HepG2 (cell line): ENCODE measurements around the gene CDK10. TPM values are rescaled to one million over a fixed set of nuclear protein-coding genes. Genes with fewer than 3 reads are reported as not detected.

Experiments used
- AHR ChIP-seq: IDR thresholded peaks from 2 replicates; pipeline ENCODE4 v1.6.1; 2018; ENCODE audit warnings: missing genetic modification reagents, missing compliant biosample characterization
- ARNT2 ChIP-seq: sonication (generic); formaldehyde crosslinking; IDR thresholded peaks from 2 replicates; pipeline ENCODE4 v1.8.0; 2022; ENCODE audit warnings: mild to moderate bottlenecking, low read depth, missing genetic modification reagents, moderate library complexity
- BRF2 ChIP-seq: sonication (generic); formaldehyde crosslinking; IDR thresholded peaks from 2 replicates; pipeline ENCODE4 v1.8.1; 2022; ENCODE audit warnings: mild to moderate bottlenecking, missing genetic modification reagents
- CENPT ChIP-seq: sonication (generic); formaldehyde crosslinking; IDR thresholded peaks from 2 replicates; pipeline ENCODE4 v1.8.0; 2022; ENCODE audit warnings: low read depth, mild to moderate bottlenecking, moderate library complexity, missing genetic modification reagents
- CREB1 ChIP-seq, 2 experiments: fragments of 450-650 bp in 1 of 2; IDR thresholded peaks; 2 replicates each; pipeline ENCODE4 v1.6.1; 2016 to 2017; ENCODE audit warnings: control low read depth in 1 of 2, mild to moderate bottlenecking in 1 of 2, missing compliant biosample characterization in 1 of 2, missing genetic modification characterization in 1 of 2
- KDM5A ChIP-seq: fragments of 200-600 bp; sonication (generic); IDR thresholded peaks from 2 replicates; pipeline ENCODE4 v1.7.0; 2018; ENCODE audit warnings: antibody characterized with exemption, mild to moderate bottlenecking, low read length, borderline replicate concordance
- MYC ChIP-seq: sonication (generic); formaldehyde crosslinking; IDR thresholded peaks from 2 replicates; pipeline ENCODE4 v1.9.0; 2021; ENCODE audit warnings: missing genetic modification reagents, borderline replicate concordance
- MYPOP ChIP-seq: sonication (generic); formaldehyde crosslinking; IDR thresholded peaks from 2 replicates; pipeline ENCODE4 v1.8.1; 2023; ENCODE audit warnings: mild to moderate bottlenecking, moderate library complexity, missing genetic modification reagents
- RAD21 ChIP-seq: fragments of 450-650 bp; formaldehyde crosslinking; IDR thresholded peaks from 2 replicates; pipeline ENCODE4 v1.5.0; 2020; ENCODE audit warnings: mild to moderate bottlenecking
- SALL2 ChIP-seq: sonication (generic); formaldehyde crosslinking; IDR thresholded peaks from 2 replicates; pipeline ENCODE4 v1.8.1; 2023; ENCODE audit warnings: mild to moderate bottlenecking, missing genetic modification reagents, inconsistent platforms
- SMC3 ChIP-seq: IDR thresholded peaks from 2 replicates; pipeline ENCODE4 v1.6.1; 2011; ENCODE audit warnings: low read length, improper control_type of control experiment
- SNAPC5 ChIP-seq: sonication (generic); formaldehyde crosslinking; IDR thresholded peaks from 2 replicates; pipeline ENCODE4 v1.8.1; 2023; ENCODE audit warnings: mild to moderate bottlenecking, missing genetic modification reagents, borderline replicate concordance
- ZNF674 ChIP-seq: sonication (generic); formaldehyde crosslinking; IDR thresholded peaks from 2 replicates; pipeline ENCODE4 v1.5.0; 2020; ENCODE audit warnings: low read depth, mild to moderate bottlenecking, missing genetic modification reagents
- ZNF704 ChIP-seq: sonication (generic); formaldehyde crosslinking; IDR thresholded peaks from 2 replicates; pipeline ENCODE4 v1.8.1; 2023; ENCODE audit warnings: mild to moderate bottlenecking, inconsistent platforms, moderate library complexity, missing genetic modification reagents, borderline replicate concordance
- ZNF75D ChIP-seq: sonication (generic); formaldehyde crosslinking; IDR thresholded peaks from 2 replicates; pipeline ENCODE4 v1.8.1; 2023; ENCODE audit warnings: missing genetic modification reagents, mild to moderate bottlenecking, borderline replicate concordance
- polyA plus RNA-seq, 8 experiments: library from polyadenylated mRNA; depleted of rRNA in 3 of 8; stranded (reverse) in 7 of 8; unstranded in 1 of 8; fragments of >200 nt; fragmentation: Illumina TruSeq in 4 of 8; extraction: Trizol in 4 of 8; gene quantifications; 2 replicates each; pipeline versions ENCODE4 v1.2.1 to v1.2.3, GENCODE V29; 2011 to 2016; ENCODE audit warnings: low read depth in 4 of 8, missing spikeins in 1 of 8, mixed read lengths in 1 of 8; ENCODE audit not compliant: insufficient read depth in 1 of 8
- total RNA-seq, 5 experiments: library from RNA; depleted of rRNA; stranded (reverse); fragments of >200 nt; fragmentation: Illumina TruSeq; extraction: Trizol; gene quantifications; 2 replicates each; pipeline ENCODE4 v1.2.3, GENCODE V29; 2016; ENCODE audit warnings: low read depth in 1 of 5
- TF ChIP-seq, protein P1 (sequence below): sonication (generic); formaldehyde crosslinking; IDR thresholded peaks from 2 replicates; pipeline ENCODE4 v1.4.0; 2020; ENCODE audit warnings: mild to moderate bottlenecking, missing genetic modification reagents, borderline replicate concordance
- TF ChIP-seq, protein P2 (sequence below): sonication (generic); formaldehyde crosslinking; IDR thresholded peaks from 2 replicates; pipeline ENCODE4 v1.9.0; 2021; ENCODE audit warnings: missing genetic modification reagents, mild to moderate bottlenecking, borderline replicate concordance
- TF ChIP-seq, protein P3 (sequence below): sonication (generic); formaldehyde crosslinking; IDR thresholded peaks from 2 replicates; pipeline ENCODE4 v1.8.0; 2022; ENCODE audit warnings: mild to moderate bottlenecking, missing genetic modification reagents, moderate library complexity

The CDK10 gene
- total and polyA plus RNA-seq, 2 of the 13 experiments (the other 11 are each of a cell fraction or from before 2014, with no cell fraction given) = 2.5 to 3.9 TPM

- TF ChIP-seq, protein P1, sequence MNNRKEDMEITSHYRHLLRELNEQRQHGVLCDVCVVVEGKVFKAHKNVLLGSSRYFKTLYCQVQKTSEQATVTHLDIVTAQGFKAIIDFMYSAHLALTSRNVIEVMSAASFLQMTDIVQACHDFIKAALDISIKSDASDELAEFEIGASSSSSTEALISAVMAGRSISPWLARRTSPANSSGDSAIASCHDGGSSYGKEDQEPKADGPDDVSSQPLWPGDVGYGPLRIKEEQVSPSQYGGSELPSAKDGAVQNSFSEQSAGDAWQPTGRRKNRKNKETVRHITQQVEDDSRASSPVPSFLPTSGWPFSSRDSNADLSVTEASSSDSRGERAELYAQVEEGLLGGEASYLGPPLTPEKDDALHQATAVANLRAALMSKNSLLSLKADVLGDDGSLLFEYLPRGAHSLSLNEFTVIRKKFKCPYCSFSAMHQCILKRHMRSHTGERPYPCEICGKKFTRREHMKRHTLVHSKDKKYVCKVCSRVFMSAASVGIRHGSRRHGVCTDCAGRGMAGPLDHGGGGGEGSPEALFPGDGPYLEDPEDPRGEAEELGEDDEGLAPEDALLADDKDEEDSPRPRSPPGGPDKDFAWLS (CRISPR knock-in tag) = no peak
- TF ChIP-seq SALL2 (peak; percentile 75), ZNF704 (peak; percentile 72; the same call in 1 of the 2 replicates), ZNF674 (no peak), AHR (CRISPR knock-in tag) (no peak; the same call in 1 of the 2 replicates), ARNT2 (CRISPR knock-in tag) (peak; percentile 98), MYC (peak; percentile 67), CENPT (peak; percentile 31; the same call in 1 of the 2 replicates), MYPOP (CRISPR knock-in tag) (peak; percentile 90), BRF2 (no peak), SNAPC5 (CRISPR knock-in tag) (no peak), RAD21 (CRISPR knock-in tag) (peak; percentile 49), SMC3 (no peak), CREB1 (IDR thresholded peaks at IDR 0.05) (no peak; the same call in 1 of the 2 replicates), CREB1 (CRISPR knock-in tag; IDR thresholded peaks at IDR 0.05) (no peak), KDM5A (peak; percentile 94), ZNF75D (CRISPR knock-in tag) (no peak; the same call in 1 of the 2 replicates)
- TF ChIP-seq, protein P2, sequence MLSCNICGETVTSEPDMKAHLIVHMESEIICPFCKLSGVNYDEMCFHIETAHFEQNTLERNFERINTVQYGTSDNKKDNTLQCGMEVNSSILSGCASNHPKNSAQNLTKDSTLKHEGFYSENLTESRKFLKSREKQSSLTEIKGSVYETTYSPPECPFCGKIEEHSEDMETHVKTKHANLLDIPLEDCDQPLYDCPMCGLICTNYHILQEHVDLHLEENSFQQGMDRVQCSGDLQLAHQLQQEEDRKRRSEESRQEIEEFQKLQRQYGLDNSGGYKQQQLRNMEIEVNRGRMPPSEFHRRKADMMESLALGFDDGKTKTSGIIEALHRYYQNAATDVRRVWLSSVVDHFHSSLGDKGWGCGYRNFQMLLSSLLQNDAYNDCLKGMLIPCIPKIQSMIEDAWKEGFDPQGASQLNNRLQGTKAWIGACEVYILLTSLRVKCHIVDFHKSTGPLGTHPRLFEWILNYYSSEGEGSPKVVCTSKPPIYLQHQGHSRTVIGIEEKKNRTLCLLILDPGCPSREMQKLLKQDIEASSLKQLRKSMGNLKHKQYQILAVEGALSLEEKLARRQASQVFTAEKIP (CRISPR knock-in tag) = no peak
- TF ChIP-seq, protein P3, sequence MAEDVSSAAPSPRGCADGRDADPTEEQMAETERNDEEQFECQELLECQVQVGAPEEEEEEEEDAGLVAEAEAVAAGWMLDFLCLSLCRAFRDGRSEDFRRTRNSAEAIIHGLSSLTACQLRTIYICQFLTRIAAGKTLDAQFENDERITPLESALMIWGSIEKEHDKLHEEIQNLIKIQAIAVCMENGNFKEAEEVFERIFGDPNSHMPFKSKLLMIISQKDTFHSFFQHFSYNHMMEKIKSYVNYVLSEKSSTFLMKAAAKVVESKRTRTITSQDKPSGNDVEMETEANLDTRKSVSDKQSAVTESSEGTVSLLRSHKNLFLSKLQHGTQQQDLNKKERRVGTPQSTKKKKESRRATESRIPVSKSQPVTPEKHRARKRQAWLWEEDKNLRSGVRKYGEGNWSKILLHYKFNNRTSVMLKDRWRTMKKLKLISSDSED = no peak
Measured at GRCh38 chr16:89657442-89658220, 28.9 kb upstream of the CDK10 start, which contains the start of the genes CHMP1A and SPATA33 (continued).
